LNCAP (cell line): ENCODE results near the gene TGFBR3.

Source experiments
- CTCF ChIP-seq: fragments of 450-650 bp; IDR thresholded peaks from 2 replicates; pipeline ENCODE4 v1.5.1; 2017; ENCODE audit warnings: mild to moderate bottlenecking

TGFBR3 gene

GRCh38 chr1:91894036-91894761 lies 8.2 kb upstream of the TGFBR3 start:
- no peak for TF ChIP-seq CTCF

- TF ChIP-seq CTCF = no peak
These were observed 6.0 kb upstream of the TGFBR3 start for GRCh38 chr1:91891969-91892368.

GRCh38 chr1:91891454-91891853 lies 5.5 kb upstream of the TGFBR3 start:
- no peak for TF ChIP-seq CTCF

DNA sequence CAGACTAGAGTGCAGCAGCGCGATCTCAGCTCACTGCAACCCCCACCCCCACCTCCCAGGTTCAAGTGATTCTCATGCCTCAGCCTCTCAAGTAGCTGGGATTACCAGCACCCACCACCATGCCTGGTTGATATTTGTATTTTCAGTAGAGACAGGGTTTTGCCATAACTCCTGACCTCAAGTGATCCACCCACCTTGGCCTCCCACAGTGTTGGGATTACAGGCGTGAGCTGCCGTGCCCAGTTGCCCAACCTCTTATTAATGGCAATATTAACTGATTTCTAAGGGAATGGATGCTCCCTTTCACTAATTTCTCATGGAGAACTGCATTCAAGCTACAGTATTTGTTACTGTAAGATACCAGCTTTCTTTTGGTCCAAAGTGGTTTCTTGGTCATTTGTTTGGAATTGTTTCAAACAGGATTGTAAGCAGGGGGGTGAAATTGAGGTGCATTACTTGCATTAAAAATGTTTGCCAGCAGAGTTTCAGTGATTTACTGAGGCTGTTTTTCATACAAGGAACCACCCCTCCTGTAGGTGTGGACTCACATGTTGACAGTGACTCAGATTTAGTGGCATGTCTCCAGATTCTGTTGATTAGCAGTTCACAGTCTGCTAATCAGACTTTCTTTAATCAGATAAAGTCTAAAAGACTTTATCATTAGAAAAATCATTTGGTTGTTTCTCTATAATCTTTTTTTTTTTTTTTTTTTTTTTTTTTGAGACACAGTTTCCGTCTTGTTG lies 3.9 kb upstream of the TGFBR3 start:
- TF ChIP-seq CTCF = no peak

GRCh38 chr1:91885213-91885715 lies 687 bp downstream of the TGFBR3 start:
- no peak for TF ChIP-seq CTCF

DNA sequence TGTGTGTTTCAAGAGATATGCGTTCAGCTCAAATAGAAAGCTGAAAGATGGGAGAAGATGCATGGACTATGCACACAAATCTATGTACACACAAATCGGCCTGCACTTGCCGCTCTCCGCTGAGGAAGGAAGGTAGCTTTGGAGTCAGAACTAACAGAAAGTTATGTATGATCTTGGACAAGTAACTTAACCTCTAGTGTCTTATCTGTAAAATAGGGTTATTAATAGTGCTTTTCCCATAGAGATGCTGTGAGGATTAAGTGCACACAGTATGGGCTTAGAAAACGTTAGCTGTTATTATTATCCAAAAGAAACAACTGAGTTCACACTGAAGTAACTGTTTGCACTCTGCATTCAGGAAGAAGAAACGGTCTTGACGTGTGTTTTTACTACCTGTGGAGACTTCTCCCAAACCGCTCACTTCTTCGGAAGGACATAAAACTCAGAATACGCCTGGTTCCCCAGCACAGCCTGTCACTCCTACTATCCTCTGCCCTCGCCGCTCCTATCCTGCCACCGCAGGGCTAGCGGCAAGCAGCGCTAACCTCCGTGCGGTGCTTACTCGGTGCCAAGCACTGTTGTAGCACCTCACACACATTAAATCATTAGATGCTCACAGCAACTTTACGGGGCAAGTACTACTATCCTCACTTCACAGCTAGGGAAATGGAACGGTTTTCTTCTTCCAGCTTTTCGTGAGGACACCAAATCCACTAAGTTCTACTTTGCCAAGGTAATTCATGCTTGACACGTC lies 1.3 kb downstream of the TGFBR3 start:
- no peak for TF ChIP-seq CTCF

DNA sequence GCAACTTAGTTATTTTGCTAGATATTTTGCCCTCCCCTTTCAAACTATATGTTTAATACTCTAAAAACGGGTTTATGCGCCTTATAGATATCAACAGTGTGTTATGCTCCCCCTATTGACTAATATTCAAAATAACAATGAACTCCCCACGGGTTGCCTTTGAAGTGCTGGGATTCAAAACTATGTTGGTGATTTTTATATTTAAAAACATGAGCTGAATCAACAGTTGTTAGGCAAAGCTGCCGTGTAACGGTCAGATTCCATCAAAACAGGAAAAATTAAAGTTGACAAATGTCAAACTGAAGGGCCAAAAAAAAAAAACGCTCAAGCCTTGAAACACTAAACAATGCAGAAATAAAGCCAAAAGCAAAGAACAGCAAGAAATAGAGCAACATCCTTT lies 2.5 kb downstream of the TGFBR3 start:
- peak; percentile 64 for TF ChIP-seq CTCF
